ENCODE data around the gene CYTH2. TPM values are rescaled to one million over a fixed set of nuclear protein-coding genes. Genes with fewer than 3 reads are reported as not detected.

Gene CYTH2
- total and polyA plus RNA-seq, 2 experiments from 2014 or later = 41.1 to 60.4 TPM

GRCh38 chr19:48470856-48471255 lies 1.7 kb downstream of the CYTH2 start:
- peaks cover 42% of the 10 kb centered on the region for H3K36me3 ChIP-seq (ENCODE audit: insufficient read depth)
- H3K9me3 Mint-ChIP-seq = no peaks in the 10 kb centered on the region

More at GRCh38 chr19:48470856-48471255, 1.7 kb downstream of the CYTH2 start:
- Histone ChIP-seq H4K20me1 (replicated peaks; ENCODE audit: insufficient read depth) (peaks cover 14% of the 10 kb centered on the region), H3K4me1 (ENCODE audit: insufficient read depth) (peaks cover 8% of the 10 kb centered on the region; the same call in 1 of the 2 replicates), H3K27ac (ENCODE audit: low read depth) (no peak overlapping the region), H3K4me3 (no peak overlapping the region), H3K9me2 (ENCODE audit: insufficient read depth) (no peaks in the 10 kb centered on the region), H3K27me3 (ENCODE audit: insufficient read depth) (no peaks in the 10 kb centered on the region), H2AFZ (no peak overlapping the region), H3F3A (replicated peaks; ENCODE audit: low read depth) (peaks cover 22% of the 10 kb centered on the region; the same call in 1 of the 2 replicates), H3K79me2 (replicated peaks; ENCODE audit: insufficient read depth) (peaks cover 13% of the 10 kb centered on the region), H3K4me2 (no peak overlapping the region)
- peaks cover 14% of the 10 kb centered on the region for H3K4me1 Mint-ChIP-seq
- no peak for DNase-seq (ENCODE audit: low spot score)
- H3K27me3 Mint-ChIP-seq (ENCODE audit: insufficient read depth, low read depth, poor library complexity) = peaks cover 24% of the 10 kb centered on the region
- peaks cover 59% of the 10 kb centered on the region for H3K36me3 Mint-ChIP-seq (ENCODE audit: low read depth)
- no peak overlapping the region; the same call in 1 of the 2 replicates for H3K27ac Mint-ChIP-seq
- TF ChIP-seq ZNF114 (CRISPR knock-in tag; IDR thresholded peaks at IDR 0.05) = no peak
- no peak for TF ChIP-seq EZH2 (IDR thresholded peaks at IDR 0.05; ENCODE audit: low read depth, unreplicated experiment)
- TF ChIP-seq STAT1 (IDR thresholded peaks at IDR 0.05; ENCODE audit: unreplicated experiment) = no peak
- no peak for TF ChIP-seq REST (IDR thresholded peaks at IDR 0.05; ENCODE audit: unreplicated experiment)
- TF ChIP-seq ZNF462 (CRISPR knock-in tag; IDR thresholded peaks at IDR 0.05) = no peak
- no peak for TF ChIP-seq NANOG (IDR thresholded peaks at IDR 0.05; ENCODE audit: borderline replicate concordance)
- TF ChIP-seq JUNB (IDR thresholded peaks at IDR 0.05; ENCODE audit: unreplicated experiment) = no peak
- TF ChIP-seq ZNF331 (CRISPR knock-in tag; IDR thresholded peaks at IDR 0.05; ENCODE audit: low read depth) = no peak
- TF ChIP-seq ETS1 (IDR thresholded peaks at IDR 0.05) = no peak
- TF ChIP-seq POLR2AphosphoS5 (IDR thresholded peaks at IDR 0.05; ENCODE audit: low read depth) = no peak
- TF ChIP-seq CREB1 (CRISPR knock-in tag; IDR thresholded peaks at IDR 0.05; ENCODE audit: low read depth) = no peak
- H3K4me3 Mint-ChIP-seq = peak overlapping the region; percentile 90
- no peak for ATAC-seq

Measured in GM23338 (cell line).